OCI-LY7 (cell line): ENCODE measurements around the gene CNTN5. TPM values are rescaled to one million over a fixed set of nuclear protein-coding genes. Genes with fewer than 3 reads are reported as not detected.

Experiments used
- BruUV-seq: library from RNA; stranded (reverse); fragments of 400-500 nt; replicated peaks from 2 replicates; lab custom pipeline; 2021; lab: Mats Ljungman, UMichigan
- CTCF ChIA-PET: fragments of 300-600 bp; sonication (Branson Sonifier 250); formaldehyde crosslinking; loops from one replicate; lab custom pipeline; 2022; ENCODE audit warnings: antibody characterized with exemption; ENCODE audit not compliant: unreplicated experiment; lab: Charles Lee
- POLR2A ChIA-PET: fragments of 300-600 bp; sonication (Branson Sonifier 250); formaldehyde crosslinking; loops from one replicate; lab custom pipeline; 2022; ENCODE audit warnings: antibody characterized with exemption; lab: Charles Lee
- DNase-seq: peaks from one replicate; pipeline ENCODE4 v3.0.0-alpha.2; 2015; ENCODE audit warnings: low spot score
- H2AFZ ChIP-seq: fragments of 200-600 bp; sonication (generic), shearing (Covaris generic); 2 replicates; pipeline ENCODE4 v1.6.1; 2014; ENCODE audit warnings: mild to moderate bottlenecking, antibody characterized with exemption, low read length, moderate library complexity
- H3K27ac ChIP-seq: fragments of 200-600 bp; sonication (generic); 2 replicates; pipeline ENCODE4 v1.5.1; 2014; ENCODE audit warnings: mixed run types, low read depth, mild to moderate bottlenecking, moderate library complexity, low read length, inconsistent platforms; ENCODE audit not compliant: poor library complexity, severe bottlenecking
- H3K36me3 ChIP-seq: fragments of 200-600 bp; sonication (generic); 2 replicates; pipeline ENCODE4 v1.6.1; 2014; ENCODE audit warnings: mild to moderate bottlenecking, antibody characterized with exemption, low read length, moderate library complexity, mixed read lengths; ENCODE audit not compliant: insufficient read depth
- H3K4me1 ChIP-seq: fragments of 200-600 bp; sonication (generic); 2 replicates; pipeline ENCODE4 v1.5.1; 2014; ENCODE audit warnings: mild to moderate bottlenecking, low read length; ENCODE audit not compliant: insufficient read depth, poor library complexity, severe bottlenecking
- H3K4me2 ChIP-seq: fragments of 200-600 bp; sonication (generic); 2 replicates; pipeline ENCODE4 v1.6.1; 2014; ENCODE audit warnings: mild to moderate bottlenecking, low read length
- H3K4me3 ChIP-seq: fragments of 200-600 bp; sonication (generic); 2 replicates; pipeline ENCODE4 v1.5.1; 2014; ENCODE audit warnings: mild to moderate bottlenecking, low read depth, low read length; ENCODE audit not compliant: poor library complexity, severe bottlenecking
- H3K79me2 ChIP-seq: fragments of 200-600 bp; sonication (generic); 2 replicates; pipeline ENCODE4 v1.6.1; 2016; ENCODE audit warnings: low read depth, mild to moderate bottlenecking, low read length, moderate library complexity, mixed read lengths; ENCODE audit not compliant: insufficient read depth
- H3K9me2 ChIP-seq: fragments of 200-600 bp; sonication (generic); 2 replicates; pipeline ENCODE4 v1.6.1; 2016; ENCODE audit warnings: mild to moderate bottlenecking, low read length, mixed read lengths; ENCODE audit not compliant: insufficient read depth
- H3K9me3 ChIP-seq: fragments of 200-600 bp; sonication (generic); 2 replicates; pipeline ENCODE4 v1.6.1; 2014; ENCODE audit warnings: mild to moderate bottlenecking, mixed run types, low read length, mixed read lengths
- H4K20me1 ChIP-seq: fragments of 200-600 bp; sonication (generic); 2 replicates; pipeline ENCODE4 v1.6.1; 2014; ENCODE audit warnings: mild to moderate bottlenecking, antibody characterized with exemption, low read length, moderate library complexity, mixed read lengths; ENCODE audit not compliant: insufficient read depth
- EZH2phosphoT487 ChIP-seq: fragments of 200-600 bp; sonication (generic); IDR thresholded peaks from 2 replicates; pipeline ENCODE4 v1.6.1; 2018; ENCODE audit warnings: low read depth, borderline replicate concordance, mild to moderate bottlenecking, mixed run types, antibody characterized with exemption, low read length, moderate library complexity, mixed read lengths
- intact Hi-C: fragments of 100-400 bp; cut with micrococcal nuclease; formaldehyde crosslinking; loops from one replicate; pipeline ENCODE4 v1.10.0; 2022; ENCODE audit not compliant: unreplicated experiment
- total RNA-seq, 2 experiments: library from RNA; depleted of rRNA in 1 of 2; stranded (reverse); fragments of >200 nt in 1 of 2; shearing (Covaris generic) in 1 of 2; gene quantifications; 2 replicates each; pipeline ENCODE4 v1.2.3, GENCODE V29; 2014 to 2022
- TF ChIP-seq, protein P1 (sequence below): fragments of 200-600 bp; sonication (generic); conservative IDR thresholded peaks from 2 replicates; pipeline ENCODE4 v1.5.1; 2014; ENCODE audit warnings: mild to moderate bottlenecking, antibody characterized with exemption, low read length, moderate library complexity, mixed read lengths

Gene CNTN5
- total RNA-seq, 2 experiments from 2014 or later, result not detected

DNA sequence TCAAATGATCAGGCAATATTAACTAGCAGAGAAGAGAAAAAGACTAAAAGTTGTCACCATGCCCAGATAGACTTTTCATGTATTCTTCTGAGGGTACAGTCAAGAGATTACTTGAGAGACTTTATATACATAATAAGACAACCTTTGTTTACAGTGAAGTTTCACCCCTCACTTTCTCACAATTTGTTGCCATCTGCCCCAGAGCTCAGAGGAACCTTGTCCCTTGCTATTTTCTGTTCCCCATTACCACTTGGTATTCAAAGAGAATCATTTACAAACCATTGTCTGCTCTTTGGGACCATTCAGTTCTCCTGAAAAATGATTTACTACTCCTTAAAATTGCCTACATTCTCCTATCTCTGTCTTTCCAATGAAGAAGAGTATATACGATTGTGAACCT, 544.6 kb downstream of the CNTN5 start:
- intact Hi-C loops, result no loop called here
- H3K4me3 ChIP-seq, result no peak overlapping the region
- H3K9me3 ChIP-seq, result no peaks in the 10 kb centered on the region
- no peak overlapping the region for H3K27ac ChIP-seq
- no TSS peak for BruUV-seq
- CTCF ChIA-PET, result no interaction called here
- DNase-seq, result no peak
- H3K4me2 ChIP-seq, result no peak overlapping the region
- TF ChIP-seq EZH2phosphoT487, result no peak
- TF ChIP-seq, protein P1, sequence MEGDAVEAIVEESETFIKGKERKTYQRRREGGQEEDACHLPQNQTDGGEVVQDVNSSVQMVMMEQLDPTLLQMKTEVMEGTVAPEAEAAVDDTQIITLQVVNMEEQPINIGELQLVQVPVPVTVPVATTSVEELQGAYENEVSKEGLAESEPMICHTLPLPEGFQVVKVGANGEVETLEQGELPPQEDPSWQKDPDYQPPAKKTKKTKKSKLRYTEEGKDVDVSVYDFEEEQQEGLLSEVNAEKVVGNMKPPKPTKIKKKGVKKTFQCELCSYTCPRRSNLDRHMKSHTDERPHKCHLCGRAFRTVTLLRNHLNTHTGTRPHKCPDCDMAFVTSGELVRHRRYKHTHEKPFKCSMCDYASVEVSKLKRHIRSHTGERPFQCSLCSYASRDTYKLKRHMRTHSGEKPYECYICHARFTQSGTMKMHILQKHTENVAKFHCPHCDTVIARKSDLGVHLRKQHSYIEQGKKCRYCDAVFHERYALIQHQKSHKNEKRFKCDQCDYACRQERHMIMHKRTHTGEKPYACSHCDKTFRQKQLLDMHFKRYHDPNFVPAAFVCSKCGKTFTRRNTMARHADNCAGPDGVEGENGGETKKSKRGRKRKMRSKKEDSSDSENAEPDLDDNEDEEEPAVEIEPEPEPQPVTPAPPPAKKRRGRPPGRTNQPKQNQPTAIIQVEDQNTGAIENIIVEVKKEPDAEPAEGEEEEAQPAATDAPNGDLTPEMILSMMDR, result no peak
- no peaks in the 10 kb centered on the region for H4K20me1 ChIP-seq
- H3K9me2 ChIP-seq, result no peaks in the 10 kb centered on the region
- no peaks in the 10 kb centered on the region for H3K4me1 ChIP-seq
- no peak overlapping the region for H2AFZ ChIP-seq
- no peaks in the 10 kb centered on the region for H3K36me3 ChIP-seq
- no peaks in the 10 kb centered on the region for H3K79me2 ChIP-seq
- POLR2A ChIA-PET, result interaction anchor here (0.6 kb wide), 1 partner anchor 529 kb away, joined by 16 read pairs; no protein-coding TSS in a partner anchor

- no peaks in the 10 kb centered on the region for H4K20me1 ChIP-seq
- intact Hi-C loops, result no loop called here
- H3K4me1 ChIP-seq, result no peaks in the 10 kb centered on the region
- no peak overlapping the region for H3K4me3 ChIP-seq
- H3K79me2 ChIP-seq, result no peaks in the 10 kb centered on the region
- no peak overlapping the region for H3K4me2 ChIP-seq
- no TSS peak for BruUV-seq
- no peak for TF ChIP-seq EZH2phosphoT487
- TF ChIP-seq, protein P1, result no peak
- ChIA-PET CTCF (no interaction called here), POLR2A (interaction anchor here (0.6 kb wide), 1 partner anchor 1726 kb away, joined by 3 read pairs; no protein-coding TSS in a partner anchor)
- H3K9me3 ChIP-seq, result no peaks in the 10 kb centered on the region
- no peaks in the 10 kb centered on the region for H3K36me3 ChIP-seq
- H3K27ac ChIP-seq, result no peak overlapping the region
- no peak overlapping the region for H2AFZ ChIP-seq
- DNase-seq, result no peak
- H3K9me2 ChIP-seq, result no peaks in the 10 kb centered on the region
Observed at GRCh38 chr11:99567334-99567956, 546.7 kb downstream of the CNTN5 start.

DNA sequence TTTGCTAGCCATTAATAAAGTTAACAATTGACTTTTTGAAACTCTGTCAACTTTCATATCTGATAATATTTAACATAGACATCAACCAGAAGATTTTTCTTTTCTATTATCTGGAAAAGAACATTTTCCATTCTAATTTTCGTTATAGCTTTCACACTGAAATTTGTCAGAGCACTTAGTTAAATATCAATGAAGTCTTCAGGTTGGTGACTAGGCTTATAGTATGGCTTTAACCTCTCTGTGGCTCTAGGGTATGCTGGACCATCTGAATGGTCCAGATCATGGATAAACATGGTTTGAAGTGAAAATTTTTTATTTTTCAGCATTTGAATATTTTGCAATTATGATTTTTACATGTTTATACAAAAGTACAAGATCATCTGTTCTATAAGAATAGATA, 548.1 kb downstream of the CNTN5 start:
- no TSS peak for BruUV-seq
- ChIA-PET CTCF (no interaction called here), POLR2A (interaction anchor here (0.6 kb wide), 1 partner anchor 562 kb away, joined by 4 read pairs; no protein-coding TSS in a partner anchor)
- TF ChIP-seq, protein P1, result no peak
- TF ChIP-seq EZH2phosphoT487, result no peak
- no peaks in the 10 kb centered on the region for H3K9me2 ChIP-seq
- H3K9me3 ChIP-seq, result no peaks in the 10 kb centered on the region
- H4K20me1 ChIP-seq, result no peaks in the 10 kb centered on the region
- H3K36me3 ChIP-seq, result no peaks in the 10 kb centered on the region
- H2AFZ ChIP-seq, result no peak overlapping the region
- no peak overlapping the region for H3K4me3 ChIP-seq
- H3K4me1 ChIP-seq, result no peaks in the 10 kb centered on the region
- no peak overlapping the region for H3K4me2 ChIP-seq
- H3K27ac ChIP-seq, result no peak overlapping the region
- no peak for DNase-seq
- intact Hi-C loops, result no loop called here
- no peaks in the 10 kb centered on the region for H3K79me2 ChIP-seq
